Measurements from ENCODE around the gene PML. TPM values are rescaled to one million over a fixed set of nuclear protein-coding genes. Genes with fewer than 3 reads are reported as not detected.

The PML gene, protein sequence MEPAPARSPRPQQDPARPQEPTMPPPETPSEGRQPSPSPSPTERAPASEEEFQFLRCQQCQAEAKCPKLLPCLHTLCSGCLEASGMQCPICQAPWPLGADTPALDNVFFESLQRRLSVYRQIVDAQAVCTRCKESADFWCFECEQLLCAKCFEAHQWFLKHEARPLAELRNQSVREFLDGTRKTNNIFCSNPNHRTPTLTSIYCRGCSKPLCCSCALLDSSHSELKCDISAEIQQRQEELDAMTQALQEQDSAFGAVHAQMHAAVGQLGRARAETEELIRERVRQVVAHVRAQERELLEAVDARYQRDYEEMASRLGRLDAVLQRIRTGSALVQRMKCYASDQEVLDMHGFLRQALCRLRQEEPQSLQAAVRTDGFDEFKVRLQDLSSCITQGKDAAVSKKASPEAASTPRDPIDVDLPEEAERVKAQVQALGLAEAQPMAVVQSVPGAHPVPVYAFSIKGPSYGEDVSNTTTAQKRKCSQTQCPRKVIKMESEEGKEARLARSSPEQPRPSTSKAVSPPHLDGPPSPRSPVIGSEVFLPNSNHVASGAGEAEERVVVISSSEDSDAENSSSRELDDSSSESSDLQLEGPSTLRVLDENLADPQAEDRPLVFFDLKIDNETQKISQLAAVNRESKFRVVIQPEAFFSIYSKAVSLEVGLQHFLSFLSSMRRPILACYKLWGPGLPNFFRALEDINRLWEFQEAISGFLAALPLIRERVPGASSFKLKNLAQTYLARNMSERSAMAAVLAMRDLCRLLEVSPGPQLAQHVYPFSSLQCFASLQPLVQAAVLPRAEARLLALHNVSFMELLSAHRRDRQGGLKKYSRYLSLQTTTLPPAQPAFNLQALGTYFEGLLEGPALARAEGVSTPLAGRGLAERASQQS
- 45.5 TPM for polyA plus RNA-seq (ENCODE audit: insufficient read length)

- peak; percentile 94 for DNase-seq
Observed at GRCh38 chr15:73994413-73994883, at the start of gene PML. TSS of gene PML (plus strand) at chr15:73994716. CDS start at chr15:73994813, 97 bp downstream.

DNA sequence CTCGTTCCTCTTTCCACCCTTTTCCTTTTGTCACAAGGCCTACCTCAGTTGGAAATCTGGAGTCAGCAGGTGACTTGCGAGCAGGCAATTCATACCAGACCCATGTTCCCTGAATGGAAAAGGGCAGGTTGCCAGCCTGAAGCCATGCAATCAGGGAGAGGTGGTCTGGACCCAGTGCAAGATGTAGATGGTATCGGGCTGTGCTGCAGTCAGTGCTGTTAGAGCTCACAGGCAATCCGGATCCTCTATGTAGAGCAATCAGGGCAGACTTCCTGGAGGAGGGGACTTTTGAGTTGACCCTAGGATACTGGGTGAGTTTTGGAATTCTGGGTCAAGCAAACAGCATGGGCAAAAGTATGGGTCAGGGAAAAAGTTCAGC is 49.4 kb upstream of the PML start:
- DNase-seq: no peak

- no peak for DNase-seq
Observed at GRCh38 chr15:73946046-73946721, 48.3 kb upstream of the PML start.

DNA sequence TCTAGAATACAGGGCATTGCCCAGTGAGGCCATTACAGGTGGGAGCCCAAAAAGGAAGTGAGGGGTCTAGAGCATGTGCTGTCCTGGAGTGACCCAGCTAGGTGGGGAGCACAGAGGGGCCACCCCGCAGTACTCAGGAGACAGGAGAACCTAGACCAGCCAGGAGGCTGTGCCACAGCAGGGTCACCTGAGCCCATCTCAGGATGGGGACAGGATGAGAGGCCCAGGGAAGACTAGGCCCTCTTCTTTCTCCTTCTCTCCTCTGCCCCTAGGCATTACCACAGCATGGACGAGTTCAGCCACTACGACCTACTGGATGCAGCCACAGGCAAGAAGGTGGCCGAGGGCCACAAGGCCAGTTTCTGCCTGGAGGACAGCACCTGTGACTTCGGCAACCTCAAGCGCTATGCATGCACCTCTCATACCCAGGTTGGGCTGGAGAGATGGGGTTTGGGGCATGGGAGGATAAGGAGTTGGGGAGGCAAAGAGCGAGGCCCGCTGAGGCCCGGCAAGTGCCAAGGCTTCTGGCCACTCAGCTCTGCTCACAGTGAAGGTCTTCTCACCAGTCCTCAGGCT is 47.6 kb upstream of the PML start:
- no peak for DNase-seq

DNA sequence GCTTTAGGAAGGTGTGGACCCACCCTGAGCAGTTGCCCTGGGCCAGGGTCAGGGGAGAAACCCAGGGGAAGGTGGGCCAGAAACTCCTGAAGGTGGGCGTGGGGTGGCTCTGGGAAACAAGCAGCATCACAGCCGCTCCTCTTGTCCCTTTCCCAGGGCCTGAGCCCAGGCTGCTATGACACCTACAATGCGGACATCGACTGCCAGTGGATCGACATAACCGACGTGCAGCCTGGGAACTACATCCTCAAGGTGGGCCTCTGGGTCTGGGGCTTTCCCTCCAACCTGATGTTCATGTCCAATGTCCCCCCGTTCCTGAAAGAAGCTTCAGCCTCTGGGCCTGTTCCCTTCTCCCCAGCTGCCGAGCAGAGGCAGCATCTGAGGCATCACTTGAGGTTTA is 46.9 kb upstream of the PML start:
- no peak for DNase-seq

- DNase-seq: no peak
Observed at GRCh38 chr15:73948396-73948795, 46.1 kb upstream of the PML start.

GRCh38 chr15:73948982-73949381 is 45.5 kb upstream of the PML start:
- no peak for DNase-seq

DNA sequence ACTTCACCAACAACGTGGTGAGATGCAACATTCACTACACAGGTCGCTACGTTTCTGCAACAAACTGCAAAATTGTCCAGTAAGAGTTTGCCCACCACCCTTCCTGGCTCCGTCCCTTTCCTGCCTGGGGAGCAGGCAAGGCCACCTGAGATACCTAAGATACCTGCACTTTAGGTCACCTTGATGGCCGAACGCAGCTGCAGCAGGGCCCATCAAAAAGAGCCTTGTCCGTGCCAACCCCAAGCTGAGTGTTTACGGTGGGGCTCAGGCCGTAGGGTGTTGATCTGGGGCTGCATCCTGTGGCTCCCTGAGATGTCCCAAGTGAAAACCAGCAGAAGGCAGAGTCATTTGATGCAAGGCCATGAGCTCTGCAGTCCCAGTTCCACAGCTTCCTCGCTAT is 45.0 kb upstream of the PML start:
- no peak for DNase-seq

DNA sequence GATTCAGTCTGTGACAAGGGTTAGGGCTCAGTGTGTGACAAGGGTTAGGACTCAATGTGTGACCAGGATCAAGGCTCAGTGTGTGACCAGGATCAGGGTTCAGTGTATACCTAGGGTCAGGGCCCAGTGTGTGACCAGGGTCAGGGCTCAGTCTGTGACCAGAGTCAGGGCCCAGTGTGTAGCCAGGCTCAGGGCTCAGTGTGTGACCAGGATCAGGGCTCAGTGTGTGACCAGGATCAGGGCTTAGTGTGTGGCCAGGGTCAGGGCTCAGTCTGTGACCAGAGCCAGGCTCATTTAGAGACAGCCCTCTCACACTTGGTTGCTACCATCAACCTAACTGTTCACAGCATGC is 44.1 kb upstream of the PML start:
- no peak for DNase-seq

DNA sequence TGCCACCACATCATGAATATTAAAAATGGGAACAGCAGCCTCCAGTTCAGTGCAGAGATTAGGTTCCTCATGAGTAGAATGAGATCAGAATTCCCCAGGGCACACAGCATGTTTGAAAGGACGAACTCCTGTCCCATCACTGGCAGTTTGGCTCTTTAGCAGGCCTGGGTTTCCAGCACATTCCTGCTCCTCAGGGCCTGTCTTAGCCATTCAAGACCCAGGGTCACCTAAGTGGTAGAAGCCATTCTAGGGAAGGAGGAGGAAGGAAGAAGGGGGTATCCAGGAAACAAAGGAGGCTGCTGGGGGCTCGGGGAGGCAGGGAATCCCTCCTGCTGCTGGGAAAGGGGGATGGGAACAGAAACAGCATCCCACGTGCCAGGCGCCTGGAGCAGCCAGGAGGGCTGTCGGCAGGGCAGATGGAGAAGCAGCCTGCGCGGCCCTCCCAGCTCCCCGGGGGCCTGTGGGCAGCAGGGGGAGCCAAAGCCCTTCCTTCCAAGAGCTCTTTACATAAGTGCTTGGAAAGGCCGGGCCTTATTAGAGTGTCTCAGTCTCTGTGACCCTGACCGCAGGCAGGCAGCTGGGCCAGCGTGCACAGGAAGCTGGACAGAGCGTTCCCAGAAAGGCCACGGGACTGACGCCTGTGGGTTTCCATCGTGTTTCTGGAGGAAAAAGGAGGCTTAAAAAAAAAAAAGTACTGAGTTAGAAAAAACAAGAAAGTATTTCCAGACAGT is 43.5 kb upstream of the PML start:
- peak; percentile 93 for DNase-seq

DNA sequence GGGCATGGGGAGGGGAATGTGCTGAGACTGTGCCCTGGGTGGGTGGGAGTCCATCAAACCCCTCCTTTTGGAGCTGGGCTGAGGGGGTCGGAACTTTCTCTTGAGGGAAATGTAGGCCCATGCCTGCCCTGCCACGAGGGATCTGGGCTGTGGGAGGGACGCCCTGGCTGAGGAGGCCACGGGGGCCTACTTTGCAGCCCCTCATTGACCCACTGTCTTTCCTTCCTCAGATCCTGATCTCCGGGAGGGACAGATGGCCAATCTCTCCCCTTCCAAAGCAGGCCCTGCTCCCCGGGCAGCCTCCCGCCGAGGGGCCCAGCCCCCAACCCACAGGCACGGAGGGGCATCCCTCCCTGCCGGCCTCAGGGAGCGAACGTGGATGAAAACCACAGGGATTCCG is 42.9 kb upstream of the PML start:
- DNase-seq: no peak

DNA sequence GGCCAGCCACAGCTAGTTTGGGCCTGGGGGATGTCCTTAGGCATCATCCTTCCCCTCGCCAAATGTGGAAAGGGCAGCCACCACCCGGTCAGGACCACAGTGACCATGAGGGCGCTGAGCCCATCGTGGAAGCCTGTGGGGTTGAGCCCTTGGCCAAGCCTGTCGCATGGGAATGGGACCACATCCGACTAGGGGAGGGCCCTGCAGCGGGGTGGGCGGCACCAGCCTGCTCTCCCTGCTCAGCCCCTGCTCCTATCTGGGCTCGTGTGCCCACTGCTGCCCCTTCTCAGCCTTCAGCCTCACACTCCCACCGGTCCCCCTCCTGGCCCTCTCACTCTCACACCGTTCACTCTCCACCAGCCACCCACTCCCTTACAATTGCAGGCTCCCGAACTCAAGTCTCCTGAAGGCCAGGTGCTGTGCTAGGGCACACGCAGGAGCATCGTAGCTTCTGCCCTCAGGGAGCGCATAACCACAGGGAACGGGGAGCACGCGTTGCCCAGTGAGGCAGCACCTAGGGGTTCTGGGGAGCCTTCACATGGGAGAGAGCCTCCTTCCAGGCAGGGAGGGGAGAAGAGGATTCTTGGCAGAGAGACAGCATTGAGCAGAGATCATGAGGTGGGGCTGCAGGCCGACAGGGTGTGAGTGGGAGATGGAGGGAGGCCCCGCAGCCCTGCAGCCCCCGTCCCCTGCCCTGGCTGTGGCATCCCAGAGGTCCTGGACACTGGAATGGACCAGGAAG is 42.2 kb upstream of the PML start:
- DNase-seq: no peak

- DNase-seq: no peak
Observed at GRCh38 chr15:73952913-73953750, 41.4 kb upstream of the PML start.

- no peak for DNase-seq
Observed at GRCh38 chr15:73954188-73955145, 40.0 kb upstream of the PML start.

DNA sequence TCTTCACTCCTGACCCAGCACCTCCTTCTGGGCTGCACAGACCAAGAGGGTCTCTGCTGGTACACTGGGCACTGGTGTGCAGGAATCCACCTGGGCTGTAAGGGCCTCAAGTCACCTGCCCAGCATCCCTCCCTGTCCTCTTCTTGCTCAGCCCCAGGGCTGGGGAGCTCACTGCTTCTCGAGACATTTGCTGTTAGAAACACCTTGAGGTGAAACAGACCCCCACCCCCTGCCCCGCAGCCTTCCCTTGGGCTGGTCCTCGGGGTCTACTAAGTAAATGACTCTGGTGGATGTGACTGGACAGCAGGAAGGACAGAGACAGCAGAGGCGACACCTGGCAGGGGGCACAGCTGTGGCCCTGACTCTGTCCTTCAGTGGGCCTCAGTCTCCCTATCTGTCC is 39.2 kb upstream of the PML start:
- DNase-seq: no peak

DNA sequence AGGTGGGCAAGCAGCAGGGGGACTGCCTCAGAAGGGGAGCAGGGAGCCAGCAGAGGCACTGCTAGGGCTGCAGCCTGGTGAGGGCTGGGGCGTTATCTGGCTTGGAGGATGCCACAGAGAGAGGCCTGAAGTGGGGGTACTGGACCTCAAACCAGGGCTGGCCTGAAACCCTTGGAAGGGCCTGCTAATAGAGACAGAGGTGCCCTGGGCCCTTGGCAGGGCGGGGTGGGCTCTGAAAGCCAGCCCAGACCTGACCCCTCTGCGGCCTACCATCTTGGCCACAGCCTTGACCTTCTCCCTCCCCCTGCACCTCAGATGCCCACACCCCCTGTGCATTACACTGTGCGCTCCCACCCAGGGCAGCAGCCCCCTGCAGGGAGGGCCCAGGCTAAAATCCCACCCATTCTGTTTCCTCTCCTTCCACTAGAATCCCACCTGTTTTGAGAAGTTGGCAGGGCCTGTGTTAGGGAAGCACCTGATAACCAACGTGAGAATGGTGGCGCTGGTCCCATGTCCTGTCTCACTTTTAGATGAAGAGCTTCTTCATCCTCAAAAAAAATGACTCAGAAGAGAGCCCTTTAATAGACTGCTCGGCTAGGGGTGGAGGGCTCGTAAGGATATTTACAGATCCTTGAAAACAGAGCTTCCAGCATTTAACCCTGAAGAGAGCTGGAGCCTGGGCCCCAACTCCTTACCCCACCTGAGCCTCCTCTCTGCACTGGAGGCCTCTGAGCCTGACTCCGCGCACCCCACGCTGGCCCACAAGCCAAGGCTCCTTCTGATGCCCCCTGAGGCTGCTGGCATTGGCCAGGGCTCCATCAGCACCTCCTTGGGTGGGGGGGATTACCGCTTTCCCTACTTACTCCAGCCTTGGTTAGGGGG is 38.4 kb upstream of the PML start:
- DNase-seq: no peak

GRCh38 chr15:73956743-73957135 is 37.8 kb upstream of the PML start:
- no peak for DNase-seq

DNA sequence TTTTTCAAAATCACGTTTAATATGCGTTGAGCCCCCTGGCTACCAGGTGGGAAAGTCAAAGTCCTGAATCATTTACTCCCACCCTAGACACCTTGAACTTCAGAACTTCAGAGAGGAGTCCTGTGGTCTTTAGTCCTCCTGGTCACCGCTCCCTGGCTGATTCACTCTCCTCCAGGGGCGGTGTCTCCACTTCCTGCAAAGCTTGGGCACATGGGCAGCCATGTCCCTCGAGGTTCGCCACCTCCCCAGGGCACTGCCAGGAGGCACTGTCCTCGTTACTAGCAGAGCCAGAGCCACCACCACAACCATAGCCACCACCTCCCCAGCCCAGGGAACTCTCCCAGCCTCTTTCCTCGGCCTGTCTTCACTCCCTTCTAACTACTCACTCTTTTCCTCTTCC is 37.2 kb upstream of the PML start:
- DNase-seq: no peak
